Caco-2 (cell line): ENCODE results near the gene PPP1R9B. TPM values are rescaled to one million over a fixed set of nuclear protein-coding genes. Genes with fewer than 3 reads are reported as not detected.

Source experiments
- Bru-seq: library from RNA; stranded (reverse); fragments of 400-500 nt; gene quantifications from one replicate; lab custom pipeline; 2021; lab: Mats Ljungman, UMichigan
- BruChase-seq, 2 experiments: library from RNA; stranded (reverse); fragments of 400-500 nt; gene quantifications; one replicate each; lab custom pipeline; 2021; lab: Mats Ljungman, UMichigan
- BruUV-seq: library from RNA; stranded (reverse); fragments of 400-500 nt; replicated peaks from 2 replicates; lab custom pipeline; 2021; lab: Mats Ljungman, UMichigan
- CTCF ChIA-PET: fragments of 300-600 bp; sonication (Branson Sonifier 250); formaldehyde crosslinking; loops from one replicate; lab custom pipeline; 2022; ENCODE audit warnings: antibody characterized with exemption; lab: Charles Lee
- POLR2A ChIA-PET: fragments of 300-600 bp; sonication (Branson Sonifier 250); formaldehyde crosslinking; loops from one replicate; lab custom pipeline; 2022; ENCODE audit warnings: antibody characterized with exemption; lab: Charles Lee
- DNase-seq, 2 experiments: peaks; one replicate each; pipeline versions ENCODE4 v3.0.0 to v3.0.0-alpha.2; 2020 to 2022
- H3K27me3 ChIP-seq: replicated peaks from 2 replicates; pipeline ENCODE4 v1.6.0; 2011; ENCODE audit warnings: low read length; ENCODE audit not compliant: control insufficient read depth, insufficient read depth
- H3K36me3 ChIP-seq: 2 replicates; pipeline ENCODE4 v1.5.1; 2011; ENCODE audit warnings: low read length; ENCODE audit not compliant: control insufficient read depth, insufficient read depth
- H3K4me1 ChIP-seq: fragments of 250-450 bp; sonication (Bioruptor Pico); 2 replicates; pipeline ENCODE4 v1.5.1; 2020; ENCODE audit warnings: mild to moderate bottlenecking
- H3K4me3 ChIP-seq: 2 replicates; pipeline ENCODE4 v1.5.1; 2011; ENCODE audit warnings: low read depth, mild to moderate bottlenecking, control low read depth, low read length
- H3K9me3 ChIP-seq: fragments of 250-450 bp; sonication (Bioruptor Pico); 2 replicates; pipeline ENCODE4 v1.5.1; 2020; ENCODE audit warnings: mild to moderate bottlenecking, moderate library complexity
- H3K27ac Mint-ChIP-seq: one replicate; pipeline ENCODE4 v1.8.0; 2022; ENCODE audit warnings: mixed read lengths; ENCODE audit not compliant: unreplicated experiment
- H3K27me3 Mint-ChIP-seq: one replicate; pipeline ENCODE4 v1.8.0; 2022; ENCODE audit warnings: mixed read lengths; ENCODE audit not compliant: insufficient read depth, unreplicated experiment
- H3K36me3 Mint-ChIP-seq: one replicate; pipeline ENCODE4 v1.8.0; 2022; ENCODE audit warnings: mild to moderate bottlenecking, mixed read lengths; ENCODE audit not compliant: insufficient read depth, unreplicated experiment
- H3K4me1 Mint-ChIP-seq: one replicate; pipeline ENCODE4 v1.8.0; 2022; ENCODE audit warnings: low read depth, mixed read lengths; ENCODE audit not compliant: unreplicated experiment
- H3K4me3 Mint-ChIP-seq: one replicate; pipeline ENCODE4 v1.8.0; 2022; ENCODE audit warnings: mild to moderate bottlenecking, moderate library complexity, mixed read lengths; ENCODE audit not compliant: unreplicated experiment
- H3K9me3 Mint-ChIP-seq: one replicate; pipeline ENCODE4 v1.8.0; 2022; ENCODE audit warnings: mixed read lengths; ENCODE audit not compliant: unreplicated experiment
- intact Hi-C: fragments of 100-400 bp; cut with micrococcal nuclease; formaldehyde crosslinking; loops from one replicate; pipeline ENCODE4 v1.10.0; 2022; ENCODE audit not compliant: unreplicated experiment
- long read RNA-seq: library from polyadenylated mRNA; stranded (forward); transcript quantifications from one replicate; pipeline ENCODE4 v2.0.0, GENCODE V29; 2022
- total RNA-seq: library from RNA; stranded (reverse); gene quantifications from 2 replicates; pipeline ENCODE4 v1.2.3, GENCODE V29; 2022
- TF ChIP-seq, protein P1 (sequence below), 2 experiments: fragments of 200-600 bp in 1 of 2; IDR thresholded peaks; 1 replicate in 1 of 2; 2 replicates in 1 of 2; pipeline versions ENCODE4 v1.5.1 to v1.8.0; 2011 to 2022; ENCODE audit warnings: antibody characterized with exemption in 1 of 2, control low read depth in 1 of 2, inconsistent platforms in 1 of 2, low read depth in 1 of 2, low read length in 1 of 2, mild to moderate bottlenecking in 1 of 2, moderate library complexity in 1 of 2; ENCODE audit not compliant: insufficient read depth in 1 of 2, severe bottlenecking in 1 of 2, unreplicated experiment in 1 of 2

PPP1R9B gene, protein sequence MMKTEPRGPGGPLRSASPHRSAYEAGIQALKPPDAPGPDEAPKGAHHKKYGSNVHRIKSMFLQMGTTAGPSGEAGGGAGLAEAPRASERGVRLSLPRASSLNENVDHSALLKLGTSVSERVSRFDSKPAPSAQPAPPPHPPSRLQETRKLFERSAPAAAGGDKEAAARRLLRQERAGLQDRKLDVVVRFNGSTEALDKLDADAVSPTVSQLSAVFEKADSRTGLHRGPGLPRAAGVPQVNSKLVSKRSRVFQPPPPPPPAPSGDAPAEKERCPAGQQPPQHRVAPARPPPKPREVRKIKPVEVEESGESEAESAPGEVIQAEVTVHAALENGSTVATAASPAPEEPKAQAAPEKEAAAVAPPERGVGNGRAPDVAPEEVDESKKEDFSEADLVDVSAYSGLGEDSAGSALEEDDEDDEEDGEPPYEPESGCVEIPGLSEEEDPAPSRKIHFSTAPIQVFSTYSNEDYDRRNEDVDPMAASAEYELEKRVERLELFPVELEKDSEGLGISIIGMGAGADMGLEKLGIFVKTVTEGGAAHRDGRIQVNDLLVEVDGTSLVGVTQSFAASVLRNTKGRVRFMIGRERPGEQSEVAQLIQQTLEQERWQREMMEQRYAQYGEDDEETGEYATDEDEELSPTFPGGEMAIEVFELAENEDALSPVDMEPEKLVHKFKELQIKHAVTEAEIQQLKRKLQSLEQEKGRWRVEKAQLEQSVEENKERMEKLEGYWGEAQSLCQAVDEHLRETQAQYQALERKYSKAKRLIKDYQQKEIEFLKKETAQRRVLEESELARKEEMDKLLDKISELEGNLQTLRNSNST
- total RNA-seq (74.8 and 76.2 TPM in 2 replicates), Bru-seq, nascent RNA (percentile 65 among the genes with signal in this experiment), BruChase-seq, experiment 1, labeled RNA remaining after a 2-hour chase (percentile 78 among the genes with signal in this experiment), BruChase-seq, experiment 2, labeled RNA remaining after a 6-hour chase (percentile 86 among the genes with signal in this experiment)
- long read RNA-seq, full-length matches to known transcripts, result 4 of 15 reads
- long read RNA-seq, partial matches to known transcripts, result 2 of 15 reads
- long read RNA-seq, other reads (novel, unspliced or antisense), result 9 of 15 reads

DNA sequence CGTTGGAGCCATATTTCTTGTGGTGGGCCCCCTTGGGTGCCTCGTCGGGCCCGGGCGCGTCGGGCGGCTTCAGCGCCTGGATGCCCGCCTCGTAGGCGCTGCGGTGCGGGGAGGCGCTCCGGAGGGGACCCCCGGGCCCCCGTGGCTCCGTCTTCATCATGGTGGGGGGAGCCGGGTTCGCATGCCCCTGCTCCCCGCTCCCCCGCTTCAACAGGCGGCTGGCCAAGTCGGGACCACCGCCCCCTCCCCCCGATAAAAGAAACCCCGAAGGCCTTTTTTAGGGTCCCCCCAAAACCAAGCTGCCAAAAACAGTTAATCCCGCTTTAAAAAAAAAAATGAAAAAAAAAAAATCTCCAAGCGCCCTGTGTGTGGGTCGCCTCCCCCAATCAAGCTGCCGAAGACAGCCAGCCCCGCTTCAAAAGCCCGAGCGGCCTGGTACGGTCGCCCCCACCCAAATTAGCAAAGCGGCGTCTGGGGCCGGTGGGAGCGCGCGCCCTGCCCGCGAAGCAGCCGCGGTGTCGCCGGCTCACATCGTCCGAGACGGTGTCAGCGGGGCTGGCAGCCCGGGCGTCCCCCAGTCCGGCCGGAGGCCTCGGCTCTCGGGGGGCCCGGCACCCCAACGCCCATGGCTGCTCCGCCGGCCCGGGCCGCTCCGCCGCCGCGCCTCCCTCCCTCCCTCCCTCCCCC is at the start of gene PPP1R9B:
PPP1R9B (minus strand) TSS at position 324 of the 687 bp plus-strand sequence; CDS start at position 160, 164 bp downstream.
- peaks cover 39% of the 10 kb centered on the region for H3K4me1 Mint-ChIP-seq

DNA sequence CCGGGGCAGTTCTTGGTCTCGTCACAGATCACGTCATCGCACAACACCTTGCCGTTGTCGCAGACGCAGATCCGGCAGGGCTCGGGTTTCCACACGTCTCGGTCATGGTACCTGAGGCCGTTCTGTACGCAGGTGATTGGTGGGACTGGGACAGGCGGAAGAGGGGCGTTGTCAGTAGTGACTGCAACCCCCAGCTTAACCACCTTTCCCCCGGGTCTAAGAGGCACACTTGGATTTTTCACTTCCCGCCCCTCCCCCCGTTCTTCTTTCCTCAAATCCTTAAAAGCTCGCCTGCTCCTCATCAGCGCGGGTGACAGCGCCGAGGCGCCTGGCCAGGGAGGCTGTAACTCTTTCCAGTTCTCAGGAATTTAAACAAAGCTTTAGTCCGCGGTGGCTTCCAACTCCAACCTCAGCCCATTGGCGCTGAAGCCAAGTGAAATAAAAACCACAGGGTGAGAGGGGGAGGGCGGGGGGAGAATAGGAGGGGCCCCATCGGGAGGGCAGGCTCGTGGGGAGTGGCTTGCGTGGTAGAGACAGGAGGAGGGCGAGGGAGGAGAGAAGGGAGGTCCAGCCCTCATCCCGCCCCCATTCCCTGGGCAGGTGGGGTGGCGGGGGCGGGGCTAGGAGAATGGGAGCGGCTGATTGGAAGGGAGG is 49.5 kb upstream of the PPP1R9B start:
- peaks cover 16% of the 10 kb centered on the region for H3K4me1 ChIP-seq
- 0 out of 2 replicates have a peak, but pooled peaks cover 1% of the 10 kb centered on the region for H3K27me3 ChIP-seq
- Mint-ChIP-seq H3K9me3 (no peaks in the 10 kb centered on the region), H3K4me3 (peak overlapping the region; percentile 73), H3K27me3 (no peaks in the 10 kb centered on the region), H3K4me1 (peaks cover 12% of the 10 kb centered on the region), H3K27ac (peak overlapping the region; percentile 7), H3K36me3 (peaks cover 6% of the 10 kb centered on the region)
- TSS peak; percentile 77 for BruUV-seq
- peak; percentile 98 to 99 for DNase-seq
- ChIA-PET POLR2A (interaction anchor here (0.6 to 1.0 kb wide), 6 partner anchors 13 to 334 kb away, joined by 3 to 14 read pairs (median 7); partner anchors contain the start of genes TMEM92 and XYLT2), CTCF (interaction anchor here (0.6 to 4.1 kb wide), 66 partner anchors 9 to 1031 kb away, joined by 3 to 245 read pairs (median 6); partner anchors contain the start of genes FAM117A, LRRC59, PHB1 and SGCA)
- no peaks in the 10 kb centered on the region for H3K9me3 ChIP-seq
- H3K4me3 ChIP-seq, result peak overlapping the region; percentile 42
- no peaks in the 10 kb centered on the region for H3K36me3 ChIP-seq
- TF ChIP-seq, protein P1, sequence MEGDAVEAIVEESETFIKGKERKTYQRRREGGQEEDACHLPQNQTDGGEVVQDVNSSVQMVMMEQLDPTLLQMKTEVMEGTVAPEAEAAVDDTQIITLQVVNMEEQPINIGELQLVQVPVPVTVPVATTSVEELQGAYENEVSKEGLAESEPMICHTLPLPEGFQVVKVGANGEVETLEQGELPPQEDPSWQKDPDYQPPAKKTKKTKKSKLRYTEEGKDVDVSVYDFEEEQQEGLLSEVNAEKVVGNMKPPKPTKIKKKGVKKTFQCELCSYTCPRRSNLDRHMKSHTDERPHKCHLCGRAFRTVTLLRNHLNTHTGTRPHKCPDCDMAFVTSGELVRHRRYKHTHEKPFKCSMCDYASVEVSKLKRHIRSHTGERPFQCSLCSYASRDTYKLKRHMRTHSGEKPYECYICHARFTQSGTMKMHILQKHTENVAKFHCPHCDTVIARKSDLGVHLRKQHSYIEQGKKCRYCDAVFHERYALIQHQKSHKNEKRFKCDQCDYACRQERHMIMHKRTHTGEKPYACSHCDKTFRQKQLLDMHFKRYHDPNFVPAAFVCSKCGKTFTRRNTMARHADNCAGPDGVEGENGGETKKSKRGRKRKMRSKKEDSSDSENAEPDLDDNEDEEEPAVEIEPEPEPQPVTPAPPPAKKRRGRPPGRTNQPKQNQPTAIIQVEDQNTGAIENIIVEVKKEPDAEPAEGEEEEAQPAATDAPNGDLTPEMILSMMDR (IDR thresholded peaks at IDR 0.05; ENCODE audit: insufficient read depth in 1 of 2, low read depth in 1 of 2, low read length in 1 of 2, severe bottlenecking in 1 of 2, unreplicated experiment in 1 of 2), result no peak
- intact Hi-C loops, result loop anchor here (1.0 kb wide), 5 partner anchors 73 to 279 kb away; partner anchors contain the start of gene LRRC59

More for the DNA sequence above, at the start of gene PPP1R9B:
- Histone ChIP-seq H3K36me3 (no peaks in the 10 kb centered on the region), H3K27me3 (no peaks in the 10 kb centered on the region), H3K4me3 (peak within 1 kb of the TSS; percentile 69), H3K9me3 (no peaks in the 10 kb centered on the region), H3K4me1 (peaks cover 34% of the 10 kb centered on the region)
- ChIA-PET CTCF (interaction anchor here (0.6 to 2.1 kb wide), 15 partner anchors 9 to 775 kb away, joined by 3 to 15 read pairs (median 4); no protein-coding TSS in a partner anchor), POLR2A (interaction anchor here (0.6 to 1.5 kb wide), 3 partner anchors 247 to 386 kb away, joined by 3 to 9 read pairs (median 3); partner anchors contain the start of genes FAM117A and LRRC59)
- no peaks in the 10 kb centered on the region for H3K9me3 Mint-ChIP-seq
- no peak for DNase-seq
- peak within 1 kb of the TSS; percentile 69 for H3K27ac Mint-ChIP-seq
- no peaks in the 10 kb centered on the region for H3K27me3 Mint-ChIP-seq
- TF ChIP-seq, protein P1 (IDR thresholded peaks at IDR 0.05; ENCODE audit: insufficient read depth in 1 of 2, low read depth in 1 of 2, low read length in 1 of 2, severe bottlenecking in 1 of 2, unreplicated experiment in 1 of 2), result no peak
- H3K4me3 Mint-ChIP-seq, result peak within 1 kb of the TSS; percentile 81
- intact Hi-C loops, result no loop called here
- peaks cover 13% of the 10 kb centered on the region for H3K36me3 Mint-ChIP-seq
- BruUV-seq, result TSS peak; percentile 34
